ENCODE measurements around the gene WFDC2.

DNA sequence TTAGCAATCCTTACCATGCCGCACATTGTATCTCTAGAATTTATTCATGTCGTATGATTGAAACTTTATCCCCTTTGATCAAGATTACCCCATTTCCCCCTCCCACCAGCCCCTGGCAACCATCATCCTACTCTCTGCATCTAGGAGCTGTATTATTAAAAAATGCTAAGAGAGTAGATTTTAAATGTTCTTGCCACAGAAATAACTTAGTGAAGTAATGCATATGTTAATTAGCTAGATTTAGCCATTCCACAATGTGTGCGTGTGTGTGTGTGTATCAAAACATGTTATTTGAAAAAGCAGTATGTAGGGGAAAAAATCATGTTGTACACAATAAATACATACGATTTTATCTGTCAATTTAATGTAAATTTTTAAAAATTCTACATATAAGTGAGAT lies 57.7 kb downstream of the WFDC2 start:
- TF ChIP-seq, protein P1, sequence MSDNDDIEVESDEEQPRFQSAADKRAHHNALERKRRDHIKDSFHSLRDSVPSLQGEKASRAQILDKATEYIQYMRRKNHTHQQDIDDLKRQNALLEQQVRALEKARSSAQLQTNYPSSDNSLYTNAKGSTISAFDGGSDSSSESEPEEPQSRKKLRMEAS (IDR thresholded peaks at IDR 0.05): no peak
- TF ChIP-seq, protein P2, sequence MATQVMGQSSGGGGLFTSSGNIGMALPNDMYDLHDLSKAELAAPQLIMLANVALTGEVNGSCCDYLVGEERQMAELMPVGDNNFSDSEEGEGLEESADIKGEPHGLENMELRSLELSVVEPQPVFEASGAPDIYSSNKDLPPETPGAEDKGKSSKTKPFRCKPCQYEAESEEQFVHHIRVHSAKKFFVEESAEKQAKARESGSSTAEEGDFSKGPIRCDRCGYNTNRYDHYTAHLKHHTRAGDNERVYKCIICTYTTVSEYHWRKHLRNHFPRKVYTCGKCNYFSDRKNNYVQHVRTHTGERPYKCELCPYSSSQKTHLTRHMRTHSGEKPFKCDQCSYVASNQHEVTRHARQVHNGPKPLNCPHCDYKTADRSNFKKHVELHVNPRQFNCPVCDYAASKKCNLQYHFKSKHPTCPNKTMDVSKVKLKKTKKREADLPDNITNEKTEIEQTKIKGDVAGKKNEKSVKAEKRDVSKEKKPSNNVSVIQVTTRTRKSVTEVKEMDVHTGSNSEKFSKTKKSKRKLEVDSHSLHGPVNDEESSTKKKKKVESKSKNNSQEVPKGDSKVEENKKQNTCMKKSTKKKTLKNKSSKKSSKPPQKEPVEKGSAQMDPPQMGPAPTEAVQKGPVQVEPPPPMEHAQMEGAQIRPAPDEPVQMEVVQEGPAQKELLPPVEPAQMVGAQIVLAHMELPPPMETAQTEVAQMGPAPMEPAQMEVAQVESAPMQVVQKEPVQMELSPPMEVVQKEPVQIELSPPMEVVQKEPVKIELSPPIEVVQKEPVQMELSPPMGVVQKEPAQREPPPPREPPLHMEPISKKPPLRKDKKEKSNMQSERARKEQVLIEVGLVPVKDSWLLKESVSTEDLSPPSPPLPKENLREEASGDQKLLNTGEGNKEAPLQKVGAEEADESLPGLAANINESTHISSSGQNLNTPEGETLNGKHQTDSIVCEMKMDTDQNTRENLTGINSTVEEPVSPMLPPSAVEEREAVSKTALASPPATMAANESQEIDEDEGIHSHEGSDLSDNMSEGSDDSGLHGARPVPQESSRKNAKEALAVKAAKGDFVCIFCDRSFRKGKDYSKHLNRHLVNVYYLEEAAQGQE (IDR thresholded peaks at IDR 0.05; ENCODE audit: low read depth): no peak
- TF ChIP-seq EP300 (IDR thresholded peaks at IDR 0.05; ENCODE audit: borderline replicate concordance) (no peak), TAF1 (IDR thresholded peaks at IDR 0.05; ENCODE audit: low read depth) (no peak), ZBTB7A (IDR thresholded peaks at IDR 0.05; ENCODE audit: low read depth) (no peak), RAD21 (IDR thresholded peaks at IDR 0.05; ENCODE audit: low read depth) (no peak), CEBPB (IDR thresholded peaks at IDR 0.05) (no peak), NFIC (IDR thresholded peaks at IDR 0.05) (no peak), EGR1 (IDR thresholded peaks at IDR 0.05) (no peak), TCF12 (IDR thresholded peaks at IDR 0.05; ENCODE audit: low read depth) (no peak)
